NCI-H345 treated with DMSO at 0.1 percent for 48 hours (cell line): ENCODE data around the gene PRKCH.

Source experiments
- DNase-seq: peaks from one replicate; lab custom pipeline; 2025; ENCODE audit not compliant: unreplicated experiment; lab: John Stamatoyannopoulos, UW

Gene PRKCH

DNA sequence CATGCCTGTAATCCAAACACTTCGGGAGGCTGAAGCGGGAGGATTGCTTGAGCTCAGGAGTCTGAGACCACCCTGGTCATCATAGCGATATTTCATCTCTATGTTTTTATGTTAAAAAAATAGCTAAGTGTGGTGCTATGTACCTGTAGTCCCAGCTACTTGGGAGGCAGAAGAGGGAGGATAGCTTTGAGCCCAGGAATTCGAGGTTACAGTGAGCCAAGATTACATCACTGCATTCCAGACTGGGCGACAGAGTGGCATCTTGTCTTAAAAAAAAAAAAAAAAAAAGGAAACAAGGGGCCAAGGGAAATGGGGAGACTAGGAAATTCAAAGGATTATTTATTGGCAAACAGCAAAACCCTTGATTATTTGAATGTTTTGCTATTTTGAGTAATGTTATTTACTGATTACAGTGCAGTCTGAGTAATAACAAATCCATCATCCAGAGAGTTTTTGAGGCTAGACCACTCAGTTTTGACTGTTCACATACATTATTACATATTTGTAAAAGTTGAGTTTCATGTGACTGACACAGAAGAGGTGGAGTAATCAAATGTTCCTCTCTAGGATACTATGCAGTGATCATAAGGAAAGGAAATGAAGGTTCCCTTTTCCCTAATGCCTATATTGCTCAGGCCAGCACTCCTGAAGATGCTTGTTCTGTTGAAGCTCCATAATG, 40.8 kb downstream of the PRKCH start:
- no peak for DNase-seq

DNA sequence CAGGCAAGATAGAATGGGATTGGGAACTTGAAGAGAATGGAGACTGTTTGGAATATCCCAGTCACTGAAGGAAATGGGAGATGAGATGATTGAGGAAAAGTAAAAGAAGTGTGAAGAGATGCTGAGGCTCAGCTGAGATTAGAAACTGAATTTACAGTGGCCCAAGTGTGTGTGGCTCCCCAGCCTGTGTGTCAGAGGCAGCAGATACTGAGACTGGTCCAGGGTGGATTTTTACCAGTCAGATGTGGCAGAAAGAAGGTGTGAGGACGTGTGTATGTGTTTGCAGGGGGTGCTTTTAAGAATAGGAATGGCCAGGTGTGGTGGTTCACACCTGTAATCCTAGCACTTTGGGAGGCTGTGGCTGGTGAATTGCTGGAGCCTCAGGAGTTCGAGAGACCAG, 42.9 kb downstream of the PRKCH start:
- no peak for DNase-seq

DNA sequence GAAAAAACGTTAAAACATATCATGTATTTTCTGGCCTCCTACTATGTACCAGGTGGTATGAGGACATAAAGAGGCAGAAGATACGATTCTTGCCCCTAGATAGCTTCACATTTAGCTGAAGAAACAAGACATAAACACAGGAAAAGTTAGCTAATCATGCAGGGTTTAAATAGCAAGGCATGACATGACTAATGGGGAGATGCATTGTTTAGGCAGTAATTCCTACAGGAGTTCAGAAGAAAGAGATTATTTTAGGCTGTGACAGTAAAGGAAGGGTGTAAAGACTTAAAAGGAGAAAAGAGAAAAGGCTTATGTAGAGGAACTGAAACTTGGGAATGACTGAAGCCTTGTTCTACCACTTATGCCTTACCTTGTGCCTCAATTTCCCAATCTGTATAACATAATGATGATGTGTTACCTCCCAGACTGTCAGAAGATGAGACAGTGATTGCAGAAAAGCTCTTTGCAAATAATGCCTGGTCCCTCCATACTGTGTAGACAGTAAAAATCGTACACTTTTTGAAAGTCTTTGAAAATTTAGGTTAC, 44.4 kb downstream of the PRKCH start:
- no peak for DNase-seq

DNA sequence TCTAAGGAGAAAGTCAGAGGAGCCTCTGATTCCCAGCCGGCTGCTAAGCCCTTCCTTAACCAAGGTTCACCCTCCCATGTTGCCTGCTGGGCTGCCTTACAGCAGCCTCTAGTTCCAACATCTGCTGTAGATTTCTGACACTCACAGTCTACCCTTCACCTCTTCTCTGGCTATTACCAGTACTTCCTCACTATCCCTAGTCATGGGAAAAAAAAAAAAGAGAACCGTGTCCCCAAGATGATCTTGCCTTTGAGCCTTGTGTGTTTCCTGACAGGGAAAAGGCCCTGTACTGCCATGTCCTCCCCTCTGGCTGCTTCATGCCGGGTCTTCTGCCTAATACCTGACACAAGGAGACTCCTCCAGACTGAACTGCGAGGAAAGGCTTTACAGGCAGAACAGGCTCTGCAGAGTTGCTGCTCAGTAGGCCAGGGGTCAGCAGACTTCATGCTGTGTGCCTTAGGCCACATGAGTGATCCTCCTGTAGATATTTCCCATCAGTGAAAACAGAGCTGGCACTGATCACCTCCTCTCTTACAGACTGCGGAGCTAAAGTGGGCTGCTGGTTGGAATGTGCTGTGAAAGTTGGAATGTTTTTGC, 46.8 kb downstream of the PRKCH start:
- no peak for DNase-seq

- DNase-seq: no peak
Measured at GRCh38 chr14:61368781-61369453, 47.5 kb downstream of the PRKCH start.

DNA sequence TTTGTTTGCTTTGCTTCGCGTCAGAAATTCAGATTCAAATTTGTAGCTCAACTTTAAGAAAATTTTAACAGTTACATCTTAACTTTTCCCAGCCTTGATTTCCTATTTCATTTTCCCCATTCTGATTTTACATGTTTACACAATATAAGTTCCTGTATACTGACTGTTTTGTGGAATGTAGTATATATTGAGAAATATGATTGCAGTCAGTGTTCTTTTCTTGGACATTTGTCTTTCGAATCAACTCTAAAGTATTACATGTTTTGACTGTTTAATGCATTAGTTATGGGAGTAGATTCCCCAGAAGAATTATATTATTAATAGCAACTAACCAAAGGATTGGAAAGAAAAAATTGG, 48.1 kb downstream of the PRKCH start:
- DNase-seq: no peak

DNA sequence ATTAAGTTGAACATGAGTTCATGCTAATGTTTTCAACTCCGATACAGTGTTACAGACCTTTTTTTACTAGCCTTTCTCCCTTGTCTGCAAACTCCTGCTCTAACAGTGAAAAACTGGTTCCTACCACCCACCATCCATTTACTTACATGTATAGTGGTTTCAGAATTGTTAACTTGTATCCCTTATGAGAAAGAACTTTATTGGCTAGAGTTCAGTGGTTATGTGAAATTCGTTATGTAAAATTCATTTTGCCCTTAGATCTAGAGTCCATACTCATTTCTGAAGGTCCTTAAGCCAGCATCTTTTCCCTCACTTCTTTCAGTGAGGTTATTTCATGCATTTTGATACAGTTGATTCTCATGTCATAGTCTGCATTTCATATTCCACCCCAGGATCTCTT, 51.0 kb downstream of the PRKCH start:
- DNase-seq: no peak

DNA sequence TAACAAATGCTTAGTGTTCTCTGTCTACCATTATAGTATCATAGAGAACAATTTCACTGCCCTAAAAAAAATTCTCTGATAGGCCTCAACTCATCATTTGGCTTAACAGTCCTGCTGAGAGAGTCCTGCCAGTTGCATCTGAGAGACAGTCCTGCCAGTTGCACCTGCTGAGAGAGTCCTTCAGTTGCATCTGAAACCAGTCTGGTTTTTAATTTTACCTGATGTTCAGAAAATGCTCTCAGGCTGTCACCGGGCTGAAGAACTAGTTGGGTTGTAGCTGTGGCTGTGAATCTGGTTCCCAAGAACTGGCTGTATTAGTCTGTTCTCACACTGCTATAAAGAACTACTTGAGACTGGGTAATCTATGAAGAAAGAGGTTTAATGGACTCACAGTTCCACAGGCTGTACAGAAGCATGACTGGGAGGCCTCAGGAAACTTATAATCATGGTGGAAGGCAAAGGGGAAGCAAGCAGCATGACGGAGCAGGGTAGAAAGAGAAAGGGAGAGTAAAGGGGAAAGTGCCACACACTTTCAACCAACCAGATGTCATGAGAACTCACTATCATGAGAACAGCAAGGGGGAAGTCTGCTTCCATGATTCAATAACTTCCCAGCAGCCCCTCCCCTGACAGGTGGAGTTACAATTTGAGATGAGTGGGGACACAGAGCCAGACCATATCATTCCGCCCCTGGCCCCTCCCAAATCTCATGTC, 51.6 kb downstream of the PRKCH start:
- DNase-seq: no peak

- no peak for DNase-seq
Measured at GRCh38 chr14:61374284-61374683, 52.9 kb downstream of the PRKCH start.

- no peak for DNase-seq
Measured at GRCh38 chr14:61375218-61375617, 53.8 kb downstream of the PRKCH start.

DNA sequence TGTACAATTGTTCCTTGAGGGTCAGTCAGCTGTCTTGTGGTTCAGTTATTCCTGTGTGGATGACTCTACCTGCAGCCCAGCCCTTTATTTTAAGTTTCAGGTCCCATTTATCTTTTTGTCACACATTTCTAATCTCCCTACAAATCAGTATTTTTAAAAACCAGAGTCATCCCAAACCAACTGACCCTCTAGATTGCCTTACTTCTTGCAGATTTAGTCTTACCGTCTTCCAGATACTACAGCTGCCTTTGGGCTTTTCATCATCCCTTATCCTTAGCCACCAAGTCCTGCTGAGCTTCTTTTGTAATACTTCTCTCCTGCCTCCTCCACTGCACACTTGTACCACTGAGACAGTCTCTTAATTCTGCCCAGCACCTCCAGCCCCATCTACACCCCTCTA, 54.9 kb downstream of the PRKCH start:
- no peak for DNase-seq

GRCh38 chr14:61377749-61378148, 56.4 kb downstream of the PRKCH start:
- no peak for DNase-seq

DNA sequence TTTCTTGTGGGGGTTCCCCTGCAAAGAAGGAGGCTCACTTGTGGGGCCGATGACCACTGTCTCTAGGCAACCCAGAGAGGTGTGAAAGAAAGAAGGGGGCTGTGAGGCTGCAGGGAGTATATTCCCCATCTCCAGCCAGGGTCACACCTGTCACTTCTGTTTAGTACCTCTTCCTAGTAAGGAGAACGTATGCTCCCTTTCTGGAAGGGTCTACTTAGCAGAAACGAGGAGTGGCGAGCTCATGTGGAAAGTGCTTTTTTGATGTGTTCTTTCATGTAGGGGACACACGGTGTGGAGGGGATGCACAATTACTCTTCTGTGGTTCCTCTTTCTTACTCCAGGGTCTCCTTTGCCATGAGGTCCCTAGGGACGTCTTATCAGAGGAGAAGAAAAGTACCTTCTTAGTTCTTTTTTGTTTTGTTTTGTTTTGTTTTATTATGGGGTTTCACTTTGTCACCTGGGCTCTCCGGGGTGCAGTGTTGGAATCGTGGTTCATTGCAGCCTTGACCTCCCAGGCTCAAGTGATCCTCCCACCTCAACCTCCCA, 58.3 kb downstream of the PRKCH start:
- no peak for DNase-seq

- DNase-seq: no peak
Measured at GRCh38 chr14:61380984-61381383, 59.6 kb downstream of the PRKCH start.

DNA sequence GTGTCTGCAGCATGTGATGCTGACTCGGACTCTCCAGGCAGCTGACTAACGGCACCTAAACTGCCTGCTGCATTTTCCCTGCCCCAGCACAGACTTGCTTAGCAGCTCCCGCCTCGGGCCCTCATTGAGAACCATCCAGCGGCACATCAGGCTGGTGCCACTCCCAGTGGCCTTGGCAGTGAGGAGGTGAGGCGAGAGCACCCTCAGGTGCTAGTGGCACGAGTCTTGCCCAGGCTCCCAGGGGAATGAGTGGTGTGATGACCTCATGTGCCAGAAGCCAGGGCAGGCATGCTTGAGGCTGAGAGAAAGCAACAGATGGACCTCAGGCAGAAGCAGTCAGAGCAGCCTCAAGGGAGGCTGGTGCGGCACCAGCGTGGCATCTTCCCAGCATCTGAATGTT, 60.2 kb downstream of the PRKCH start:
- no peak for DNase-seq

- no peak for DNase-seq
Measured at GRCh38 chr14:61382842-61383241, 61.5 kb downstream of the PRKCH start.

DNA sequence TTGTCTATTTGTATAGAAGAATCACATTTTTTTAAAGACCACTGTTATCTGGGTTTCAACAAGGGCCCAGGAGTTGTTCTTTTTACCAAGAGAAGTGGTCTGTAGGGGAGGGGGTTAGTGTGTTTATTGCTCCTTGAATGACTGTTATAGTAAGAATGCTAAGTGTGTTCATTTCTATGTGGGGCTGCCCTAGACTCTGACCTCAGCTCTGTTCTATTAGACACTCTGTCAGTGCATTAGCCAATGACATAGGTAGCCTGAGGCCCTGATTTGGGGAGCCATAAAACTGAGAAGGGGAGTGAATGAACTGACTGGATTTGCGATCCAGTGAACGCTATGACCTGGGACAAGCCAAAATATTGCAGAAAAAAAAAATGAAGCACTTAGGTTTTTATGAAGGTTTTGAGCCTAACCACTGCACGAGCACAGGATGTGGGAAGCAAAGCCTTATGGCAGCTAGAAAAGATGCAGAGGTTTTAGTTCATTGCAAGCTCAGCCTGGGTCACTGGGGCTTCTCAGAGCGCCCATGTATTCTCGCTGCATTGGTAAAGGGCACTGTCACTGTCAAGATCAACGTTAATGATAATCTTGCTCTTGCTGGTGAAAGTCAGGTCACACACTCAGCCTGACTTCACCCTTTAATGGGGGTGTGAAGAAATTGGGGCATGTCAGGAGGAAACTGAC, 63.8 kb downstream of the PRKCH start:
- no peak for DNase-seq

DNA sequence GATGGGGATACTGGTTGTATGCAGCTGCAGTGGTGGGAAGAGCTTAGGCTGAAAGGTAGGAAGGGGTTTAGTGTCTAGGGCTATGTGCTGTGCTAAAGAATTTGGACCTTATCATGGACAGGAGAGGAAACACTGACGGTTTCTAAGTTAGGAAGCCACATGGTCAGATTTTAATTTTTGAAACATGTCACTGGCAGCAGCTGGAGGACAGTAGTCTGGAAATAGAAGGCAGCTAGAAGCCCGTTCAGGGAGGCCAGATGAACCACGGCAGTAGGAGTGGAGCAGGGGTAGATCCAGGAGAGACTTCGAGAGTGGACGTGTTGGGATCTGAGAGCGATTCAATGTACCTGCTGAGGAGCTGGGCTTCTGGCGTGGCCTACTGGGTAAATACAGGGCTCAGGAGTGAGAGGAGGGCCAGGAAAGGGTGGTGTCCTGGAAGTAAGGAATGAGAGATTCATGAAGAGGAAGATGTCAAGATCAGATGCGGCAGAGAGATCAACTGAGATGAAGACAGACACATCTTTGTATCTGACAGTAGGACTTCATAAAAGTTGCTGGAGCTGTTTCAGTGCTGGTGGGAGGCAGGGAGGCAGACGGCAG, 64.9 kb downstream of the PRKCH start:
- no peak for DNase-seq

- DNase-seq: no peak
Measured at GRCh38 chr14:61387076-61387475, 65.7 kb downstream of the PRKCH start.

- peak; percentile 28 for DNase-seq
Measured at GRCh38 chr14:61388173-61388975, 67.0 kb downstream of the PRKCH start.
